Measurements from ENCODE around the gene ATG16L1. TPM values are rescaled to one million over a fixed set of nuclear protein-coding genes. Genes with fewer than 3 reads are reported as not detected.

The ATG16L1 gene
- total RNA-seq, 1 donor from 2014 or later = 27.9 TPM

- peaks cover 12% of the 10 kb centered on the region for H3K36me3 Mint-ChIP-seq (ENCODE audit: insufficient read depth)
- no peak overlapping the region for H3K27ac Mint-ChIP-seq
- no peak overlapping the region for H3K4me3 Mint-ChIP-seq (ENCODE audit: low read depth)
- no peak for DNase-seq (ENCODE audit: low spot score, unreplicated experiment)
- H3K4me1 Mint-ChIP-seq (ENCODE audit: low read depth) = peaks cover 10% of the 10 kb centered on the region
- no peak for TF ChIP-seq CTCF (IDR thresholded peaks at IDR 0.05; ENCODE audit: unreplicated experiment)
- H3K27me3 Mint-ChIP-seq = no peaks in the 10 kb centered on the region
- H3K9me3 Mint-ChIP-seq (ENCODE audit: low read depth) = no peaks in the 10 kb centered on the region
These were observed 4.6 kb downstream of the ATG16L1 start for GRCh38 chr2:233256048-233256447.

GRCh38 chr2:233258211-233258610 lies 6.7 kb downstream of the ATG16L1 start:
- no peak overlapping the region for H3K27ac Mint-ChIP-seq
- H3K27me3 Mint-ChIP-seq = no peaks in the 10 kb centered on the region
- no peak overlapping the region for H3K4me3 Mint-ChIP-seq (ENCODE audit: low read depth)
- H3K9me3 Mint-ChIP-seq (ENCODE audit: low read depth) = no peaks in the 10 kb centered on the region
- peaks cover 3% of the 10 kb centered on the region for H3K4me1 Mint-ChIP-seq (ENCODE audit: low read depth)
- no peak for DNase-seq (ENCODE audit: low spot score, unreplicated experiment)
- TF ChIP-seq CTCF (IDR thresholded peaks at IDR 0.05; ENCODE audit: unreplicated experiment) = no peak
- H3K36me3 Mint-ChIP-seq (ENCODE audit: insufficient read depth) = peaks cover 24% of the 10 kb centered on the region

GRCh38 chr2:233259730-233260129 lies 8.3 kb downstream of the ATG16L1 start:
- Mint-ChIP-seq H3K27me3 (no peaks in the 10 kb centered on the region), H3K36me3 (ENCODE audit: insufficient read depth) (peaks cover 26% of the 10 kb centered on the region), H3K4me1 (ENCODE audit: low read depth) (no peaks in the 10 kb centered on the region), H3K4me3 (ENCODE audit: low read depth) (no peak overlapping the region), H3K27ac (no peak overlapping the region), H3K9me3 (ENCODE audit: low read depth) (no peaks in the 10 kb centered on the region)
- DNase-seq (ENCODE audit: low spot score, unreplicated experiment) = no peak
- no peak for TF ChIP-seq CTCF (IDR thresholded peaks at IDR 0.05; ENCODE audit: unreplicated experiment)

- H3K36me3 Mint-ChIP-seq (ENCODE audit: insufficient read depth) = peaks cover 28% of the 10 kb centered on the region
- H3K27ac Mint-ChIP-seq = no peak overlapping the region
- H3K4me3 Mint-ChIP-seq (ENCODE audit: low read depth) = no peak overlapping the region
- no peak for DNase-seq (ENCODE audit: low spot score, unreplicated experiment)
- H3K4me1 Mint-ChIP-seq (ENCODE audit: low read depth) = no peaks in the 10 kb centered on the region
- no peak for TF ChIP-seq CTCF (IDR thresholded peaks at IDR 0.05; ENCODE audit: unreplicated experiment)
- H3K27me3 Mint-ChIP-seq = no peaks in the 10 kb centered on the region
- H3K9me3 Mint-ChIP-seq (ENCODE audit: low read depth) = no peaks in the 10 kb centered on the region
These were observed 9.2 kb downstream of the ATG16L1 start for GRCh38 chr2:233260661-233261060.

- Mint-ChIP-seq H3K27ac (no peak overlapping the region), H3K4me1 (ENCODE audit: low read depth) (peaks cover 3% of the 10 kb centered on the region), H3K27me3 (no peaks in the 10 kb centered on the region), H3K36me3 (ENCODE audit: insufficient read depth) (peaks cover 38% of the 10 kb centered on the region), H3K9me3 (ENCODE audit: low read depth) (no peaks in the 10 kb centered on the region), H3K4me3 (ENCODE audit: low read depth) (no peak overlapping the region)
- no peak for TF ChIP-seq CTCF (IDR thresholded peaks at IDR 0.05; ENCODE audit: unreplicated experiment)
- DNase-seq (ENCODE audit: low spot score, unreplicated experiment) = no peak
These were observed 10.5 kb downstream of the ATG16L1 start for GRCh38 chr2:233261819-233262555.
